ENCODE results near the gene PUSL1. TPM values are rescaled to one million over a fixed set of nuclear protein-coding genes. Genes with fewer than 3 reads are reported as not detected.

The PUSL1 gene
- total and polyA plus RNA-seq, 2 of the 13 experiments (the other 11 are each of a cell fraction or from before 2014, with no cell fraction given), result 8.3 to 22.2 TPM

- TF ChIP-seq FOXC1 (CRISPR knock-in tag; IDR thresholded peaks at IDR 0.05; ENCODE audit: borderline replicate concordance) (peak; percentile 50; the same call in 1 of the 2 replicates), RXRA (CRISPR knock-in tag; IDR thresholded peaks at IDR 0.05) (peak; percentile 55; the same call in 1 of the 2 replicates), THAP9 (CRISPR knock-in tag; IDR thresholded peaks at IDR 0.05; ENCODE audit: borderline replicate concordance) (0 out of 2 replicates have a peak, but pooled peaks have one; percentile 9), ZNF33B (CRISPR knock-in tag; IDR thresholded peaks at IDR 0.05) (no peak), SATB2 (CRISPR knock-in tag; IDR thresholded peaks at IDR 0.05) (no peak), ZNF614 (CRISPR knock-in tag; IDR thresholded peaks at IDR 0.05; ENCODE audit: borderline replicate concordance) (no peak), ZNF18 (CRISPR knock-in tag; IDR thresholded peaks at IDR 0.05; ENCODE audit: insufficient replicate concordance) (no peak), ZNF891 (CRISPR knock-in tag; IDR thresholded peaks at IDR 0.05) (no peak), SMAD9 (CRISPR knock-in tag; IDR thresholded peaks at IDR 0.05) (no peak), ZNF761 (CRISPR knock-in tag; conservative IDR thresholded peaks at IDR 0.05) (no peak), FLYWCH1 (CRISPR knock-in tag; IDR thresholded peaks at IDR 0.05) (no peak), ATF7-NPFF (CRISPR knock-in tag; IDR thresholded peaks at IDR 0.05; ENCODE audit: low read depth) (no peak), MLLT10 (CRISPR knock-in tag; IDR thresholded peaks at IDR 0.05) (no peak), HBP1 (CRISPR knock-in tag; IDR thresholded peaks at IDR 0.05; ENCODE audit: low read depth) (peak; percentile 81; the same call in 1 of the 2 replicates), ZNF34 (CRISPR knock-in tag; IDR thresholded peaks at IDR 0.05; ENCODE audit: borderline replicate concordance) (no peak), SP2 (CRISPR knock-in tag; IDR thresholded peaks at IDR 0.05) (no peak), TP53 (CRISPR knock-in tag; conservative IDR thresholded peaks at IDR 0.05) (no peak), POLR2G (IDR thresholded peaks at IDR 0.05; ENCODE audit: low read depth, low read length) (no peak), SRSF4 (IDR thresholded peaks at IDR 0.05; ENCODE audit: low read depth, low read length, poor library complexity, severe bottlenecking) (no peak), MZF1 (CRISPR knock-in tag; IDR thresholded peaks at IDR 0.05; ENCODE audit: borderline replicate concordance) (no peak)
Observed at GRCh38 chr1:1287288-1288110, 20.9 kb upstream of the PUSL1 start (continued).

Measured in HepG2 (cell line).